Measurements from ENCODE around the gene KRTAP26-1.

The KRTAP26-1 gene

DNA sequence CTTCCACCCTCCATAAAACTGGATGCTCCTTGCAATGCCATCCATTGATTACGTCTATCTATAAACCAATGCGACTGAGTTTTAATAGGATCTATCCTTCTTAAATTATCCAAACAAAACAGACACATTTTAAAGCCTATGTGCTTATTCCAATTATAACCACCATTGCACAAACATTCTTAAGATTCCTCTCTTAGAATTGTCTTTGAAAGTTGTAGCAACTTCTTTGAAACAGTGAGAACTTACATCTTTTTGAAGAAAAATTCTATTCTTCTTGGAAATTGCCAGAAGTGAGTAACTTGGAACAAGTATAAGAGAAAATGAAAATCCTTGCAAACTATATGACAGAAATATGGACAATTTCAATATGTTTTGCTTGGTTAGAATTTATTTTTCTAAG is at the start of gene KRTAP26-1:
KRTAP26-1 (minus strand) TSS at position 101 of the 400 bp plus-strand sequence. CDS start 280 bp downstream, outside the sequence.
- DNase-seq: no peak

DNA sequence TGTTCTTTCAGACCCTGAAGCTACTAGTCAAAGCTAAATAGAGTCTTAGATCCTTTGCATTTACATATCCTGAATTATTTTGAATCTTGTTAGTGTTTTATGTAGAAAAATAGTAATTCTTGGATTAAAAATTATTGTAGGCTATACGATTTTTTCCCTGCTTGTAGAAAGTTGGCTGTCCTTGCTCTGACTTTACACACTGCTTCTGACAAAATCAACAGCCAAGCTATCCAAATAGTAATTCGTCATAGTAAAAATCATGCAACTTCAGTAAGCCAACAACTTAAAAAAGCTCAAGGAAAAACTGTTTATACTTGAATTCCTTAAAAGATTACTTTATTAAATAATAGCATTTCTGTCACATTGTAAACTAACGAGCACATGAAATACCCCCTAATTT is 35.8 kb upstream of the KRTAP26-1 start:
- no peak for DNase-seq

DNA sequence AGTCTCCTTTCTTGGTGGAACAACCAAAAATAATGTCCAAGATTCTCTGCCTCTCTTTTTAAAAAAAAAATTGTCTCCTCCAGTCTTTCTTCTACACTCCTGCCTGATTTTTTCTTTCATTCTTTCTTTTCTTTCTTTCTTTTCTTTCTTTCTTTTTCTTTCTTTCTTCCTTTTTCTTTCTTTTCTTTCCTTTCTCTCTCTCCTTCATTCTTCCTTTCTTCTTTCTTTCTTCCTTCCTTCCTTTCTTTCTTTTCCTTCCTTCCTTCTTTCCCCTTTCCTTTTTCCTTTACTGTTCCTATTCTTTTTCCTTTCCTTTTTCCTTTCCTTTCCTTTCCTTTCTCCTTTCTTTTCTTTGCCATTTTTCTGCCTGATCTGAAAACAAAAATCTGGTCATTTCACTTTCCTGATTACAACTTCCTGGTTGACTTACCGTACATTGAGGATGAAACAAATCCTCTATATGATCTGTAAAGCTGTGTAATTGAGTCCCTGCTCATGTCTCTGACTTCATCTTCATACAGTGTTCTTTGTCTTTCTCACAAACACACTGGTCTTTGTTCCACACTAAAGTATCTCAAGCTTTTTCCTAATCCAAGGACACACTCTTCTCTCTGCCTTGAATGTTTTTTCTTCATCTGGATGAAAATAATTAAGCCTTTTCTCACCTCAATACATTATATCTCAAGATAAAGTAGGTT is 34.3 kb upstream of the KRTAP26-1 start:
- DNase-seq: no peak

DNA sequence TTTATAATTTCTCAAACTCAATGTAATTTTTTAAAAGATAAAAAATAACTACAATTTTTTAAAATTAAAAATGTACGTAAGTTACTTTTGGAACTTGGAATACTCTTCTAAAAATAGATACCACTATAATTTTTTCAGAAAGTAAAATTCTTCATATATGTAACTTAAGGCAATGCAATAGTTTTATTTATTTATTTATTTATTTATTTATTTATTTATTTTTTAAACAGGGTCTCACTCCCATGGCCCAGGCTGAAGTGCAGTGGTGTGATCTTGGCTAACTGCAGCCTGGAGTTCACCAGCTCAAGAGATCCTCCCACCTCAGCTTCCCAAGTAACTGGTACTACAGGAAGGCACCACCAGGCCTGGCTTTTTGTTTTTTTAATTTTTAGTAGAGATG is 31.4 kb upstream of the KRTAP26-1 start:
- DNase-seq: no peak

DNA sequence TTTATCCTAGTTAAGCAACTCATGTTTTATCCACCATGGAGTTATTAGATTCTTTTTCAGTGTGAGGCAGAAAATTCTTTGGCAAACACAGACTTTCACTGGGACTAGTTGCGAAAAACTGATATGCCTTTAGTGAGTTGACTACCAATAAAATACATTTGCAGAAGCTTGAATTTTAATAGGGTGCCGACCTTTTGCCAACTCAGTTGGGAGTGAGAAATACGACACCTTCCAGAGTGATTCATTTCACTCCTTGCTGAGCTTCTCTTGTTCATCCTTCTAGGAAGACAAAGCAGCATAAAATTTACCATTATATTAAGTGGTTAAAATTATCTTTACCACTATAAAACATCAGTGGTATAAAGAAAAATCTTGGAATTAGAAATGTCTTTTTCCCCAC is 29.5 kb upstream of the KRTAP26-1 start:
- DNase-seq: no peak

GRCh38 chr21:30348506-30348905 is 28.4 kb upstream of the KRTAP26-1 start, which contains the start of gene KRTAP23-1:
KRTAP23-1 (minus strand) TSS chr21:30348606; CDS start chr21:30348606, 0 bp downstream.
- DNase-seq: no peak

DNA sequence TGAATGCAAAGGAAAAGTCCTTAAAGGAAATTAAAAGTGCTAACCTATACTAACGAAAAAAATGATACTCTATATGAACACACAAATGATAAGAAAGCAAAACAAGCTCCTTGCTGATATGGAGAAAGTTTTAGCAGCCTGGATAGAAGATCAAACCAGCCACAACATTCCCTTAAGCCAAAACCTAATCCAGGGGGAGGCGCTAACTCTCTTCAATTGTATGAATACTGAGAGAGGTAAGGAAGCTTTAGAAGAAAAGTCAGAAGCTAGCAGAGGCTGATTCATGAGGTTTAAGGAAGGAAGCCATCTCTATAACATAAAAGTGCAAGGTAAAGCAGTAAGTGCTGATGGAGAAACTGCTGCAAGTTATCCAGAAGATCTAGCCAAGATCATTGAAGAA is 24.9 kb upstream of the KRTAP26-1 start:
- DNase-seq: no peak

DNA sequence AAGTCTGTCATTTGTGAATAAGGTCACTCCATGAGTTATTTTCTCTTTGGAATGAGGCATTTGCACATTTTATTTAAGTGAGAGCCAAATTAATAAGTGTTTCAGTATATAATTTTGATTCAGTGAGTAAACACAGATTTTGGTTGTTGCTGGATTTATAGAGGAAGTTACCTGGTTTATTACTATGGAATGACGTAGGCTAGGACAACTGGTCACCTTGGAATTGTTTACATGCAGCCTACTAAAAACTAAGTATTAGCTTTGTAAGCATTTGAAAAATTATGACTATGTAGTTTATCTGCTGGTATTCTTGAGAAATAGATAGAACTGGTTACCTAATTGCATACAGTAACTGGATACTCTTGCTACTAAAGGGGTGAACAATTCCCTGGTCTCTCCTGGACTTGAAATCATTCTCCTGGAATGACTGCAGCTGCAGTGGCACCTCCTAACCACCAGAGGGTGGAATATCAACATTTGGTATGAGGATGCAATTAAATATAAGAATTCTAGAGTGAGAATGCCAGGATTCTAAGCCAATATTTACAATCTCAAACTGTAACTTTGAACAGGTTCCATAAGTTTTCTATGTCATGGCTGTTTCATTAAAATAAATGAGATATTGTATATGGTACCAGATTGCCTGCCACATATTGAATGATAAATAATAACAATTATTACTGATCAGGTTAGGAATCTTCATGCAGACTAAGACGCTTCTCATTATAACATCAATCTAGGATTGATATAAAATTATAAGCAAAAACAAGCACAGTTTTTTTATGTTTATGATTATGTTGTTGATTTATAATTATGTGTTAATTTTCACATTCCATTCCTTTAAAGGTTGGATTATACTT is 20.8 kb upstream of the KRTAP26-1 start:
- DNase-seq: no peak

DNA sequence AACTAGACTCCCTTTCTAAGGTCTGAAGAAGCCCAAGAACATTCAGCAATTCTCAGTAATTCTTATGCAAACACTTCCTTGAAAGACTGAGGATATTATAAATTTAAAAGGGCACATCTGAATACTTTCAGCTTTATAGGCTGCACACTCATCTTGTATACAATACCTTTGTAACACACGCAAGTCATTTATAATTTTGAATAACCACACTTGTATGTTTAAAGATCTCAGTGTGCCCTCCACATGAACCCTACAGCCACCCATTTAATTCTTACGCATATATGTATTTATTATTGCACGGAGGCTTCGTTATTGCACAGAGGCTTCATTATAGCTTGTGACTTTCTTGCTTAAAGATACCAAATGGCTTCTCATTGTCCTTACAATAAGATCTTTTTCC is 18.6 kb upstream of the KRTAP26-1 start:
- no peak for DNase-seq

- DNase-seq: no peak
Observed at GRCh38 chr21:30337772-30338171, 17.7 kb upstream of the KRTAP26-1 start.

GRCh38 chr21:30337276-30337744 is 17.2 kb upstream of the KRTAP26-1 start, which contains the start of gene KRTAP27-1:
KRTAP27-1 (minus strand) TSS chr21:30337694; CDS start chr21:30337668, 26 bp downstream.
- no peak for DNase-seq

- no peak for DNase-seq
Observed at GRCh38 chr21:30336596-30336995, 16.5 kb upstream of the KRTAP26-1 start.

DNA sequence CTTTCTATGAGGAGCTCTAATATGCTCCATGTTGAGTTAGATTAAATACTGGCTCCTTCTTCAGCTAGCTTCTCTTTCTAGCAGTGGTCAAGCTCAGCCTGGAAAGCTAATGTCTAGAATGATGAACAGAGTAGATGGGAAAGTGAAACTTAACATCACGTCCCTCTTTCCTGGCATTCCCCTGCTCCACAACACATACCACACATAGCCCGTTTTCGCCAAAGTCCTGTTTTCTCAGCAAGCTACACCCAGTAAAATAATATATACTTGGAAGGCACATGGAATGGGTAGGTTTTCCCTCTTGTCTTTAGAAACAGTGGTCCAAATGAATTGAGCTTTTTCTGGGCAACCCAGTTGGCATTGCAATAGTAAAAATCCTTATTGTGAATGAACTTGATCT is 13.6 kb upstream of the KRTAP26-1 start:
- DNase-seq: no peak

GRCh38 chr21:30332681-30333080 is 12.6 kb upstream of the KRTAP26-1 start:
- no peak for DNase-seq

DNA sequence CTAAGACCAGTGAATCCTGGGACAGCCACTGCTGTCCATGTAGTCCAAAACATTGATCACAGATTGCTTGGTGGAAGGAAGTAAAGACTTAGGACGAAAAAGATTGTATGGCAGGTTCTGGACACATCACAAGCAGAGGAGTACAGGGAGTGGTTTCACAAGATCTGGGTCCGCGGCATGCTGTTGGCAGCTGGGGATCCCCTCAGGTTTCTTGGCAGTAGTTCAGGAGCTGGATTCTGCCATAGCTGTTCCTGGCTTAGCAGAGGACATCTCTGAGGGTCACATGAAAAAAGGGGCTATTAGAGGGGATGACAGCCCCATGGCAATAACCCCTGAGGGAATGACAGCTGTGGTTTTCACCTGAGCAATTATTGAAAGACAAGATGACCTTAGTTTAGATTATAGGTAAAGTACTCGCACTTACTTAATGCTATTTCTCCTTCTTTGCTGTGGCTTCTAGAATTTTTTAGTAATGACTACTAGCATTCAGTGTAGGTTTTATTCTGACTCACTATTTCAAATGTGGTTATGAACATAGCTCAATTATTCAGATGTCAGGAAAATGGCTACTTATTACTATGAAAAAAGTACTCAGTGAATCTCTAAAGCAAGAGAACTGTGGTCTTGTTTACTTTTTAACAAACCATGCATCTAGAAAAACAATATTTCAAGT is 9.2 kb upstream of the KRTAP26-1 start:
- DNase-seq: no peak

GRCh38 chr21:30326390-30326789 is 6.3 kb upstream of the KRTAP26-1 start:
- DNase-seq: no peak

- no peak for DNase-seq
Observed at GRCh38 chr21:30315701-30316100, 4.4 kb downstream of the KRTAP26-1 start.

DNA sequence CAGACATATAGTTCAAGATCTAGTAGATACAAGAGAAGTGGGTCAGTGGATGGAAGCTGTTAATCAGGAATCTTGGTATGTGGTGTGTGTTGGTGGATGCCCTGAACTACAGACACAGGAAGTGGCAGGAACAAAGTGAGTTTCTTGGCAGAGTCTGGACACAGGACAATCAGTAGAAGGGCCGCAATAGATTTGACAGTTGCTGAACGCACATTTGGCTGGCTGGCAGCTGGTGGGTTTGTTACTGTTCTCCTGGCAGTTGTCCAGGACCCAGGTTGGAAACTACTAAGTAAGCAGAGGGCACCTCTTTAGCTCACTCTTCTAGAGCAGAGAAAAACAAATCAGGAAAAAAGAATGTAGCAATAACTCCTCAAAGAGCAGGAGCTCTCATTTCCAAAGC is 13.2 kb downstream of the KRTAP26-1 start:
- no peak for DNase-seq

GRCh38 chr21:30305136-30305535 is 15.0 kb downstream of the KRTAP26-1 start:
- DNase-seq: no peak

DNA sequence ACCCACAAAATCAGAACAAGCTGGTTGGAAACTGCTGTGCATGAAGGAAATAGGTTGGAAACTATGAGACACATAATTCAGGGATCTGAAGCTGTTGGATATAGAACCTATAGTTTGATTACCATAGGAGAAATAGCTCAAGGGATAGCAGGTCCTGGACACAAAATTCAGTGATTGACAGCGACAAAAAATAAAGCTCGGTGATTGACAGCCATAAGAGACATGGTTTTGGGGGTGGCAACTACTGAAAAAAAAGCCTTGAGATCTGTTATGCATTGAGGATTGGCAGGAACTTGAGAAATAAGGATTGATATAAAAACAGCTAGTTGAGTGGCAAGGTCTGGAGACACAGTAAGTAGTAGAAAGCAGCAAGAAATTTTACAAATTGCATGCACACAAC is 30.9 kb downstream of the KRTAP26-1 start, which contains the start of gene KRTAP25-1:
KRTAP25-1 (minus strand) TSS at position 300 of the 400 bp plus-strand sequence; CDS start at position 276, 24 bp downstream.
- no peak for DNase-seq

GRCh38 chr21:30282850-30283249 is 37.3 kb downstream of the KRTAP26-1 start, which contains the start of gene KRTAP24-1:
KRTAP24-1 (minus strand) TSS chr21:30282950; CDS start chr21:30282932, 18 bp downstream.
- DNase-seq: no peak

DNA sequence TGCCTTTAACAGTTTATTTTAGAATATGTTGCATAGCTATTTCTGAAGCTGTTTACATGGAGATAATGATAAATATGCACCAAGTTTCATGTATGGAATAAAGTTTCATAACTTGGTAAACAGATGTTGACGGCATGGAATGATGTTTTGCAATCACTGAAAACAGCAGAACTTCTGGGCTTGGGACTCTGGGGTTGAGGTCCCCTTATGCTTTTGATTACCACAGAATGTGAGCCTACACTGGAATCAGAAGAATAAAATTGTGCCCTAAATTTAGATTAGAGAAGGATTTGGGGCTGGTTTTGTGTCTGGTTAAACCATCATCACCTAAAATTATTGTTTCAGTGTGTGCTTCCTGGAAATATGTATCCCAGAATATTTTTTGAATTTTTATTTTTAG is 48.5 kb downstream of the KRTAP26-1 start:
- no peak for DNase-seq

DNA sequence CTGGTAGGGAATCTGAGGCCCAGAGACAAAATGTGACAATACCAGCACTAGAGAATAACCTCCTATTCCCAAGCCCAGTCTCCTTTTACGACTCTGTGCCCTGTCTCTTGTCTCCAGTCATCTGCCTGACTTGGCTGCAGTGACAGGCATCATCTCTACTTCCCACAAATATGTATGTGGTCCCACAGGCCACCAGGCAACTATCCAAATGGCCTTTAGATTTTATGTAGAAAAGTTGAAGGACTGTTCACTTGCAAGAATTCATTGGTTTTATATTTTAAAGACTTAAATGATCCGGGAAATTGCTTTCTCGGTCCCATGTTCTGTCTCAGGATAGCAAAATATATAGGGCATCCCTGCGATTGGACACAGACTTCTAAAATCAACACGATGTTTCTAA is 49.0 kb downstream of the KRTAP26-1 start:
- DNase-seq: no peak
